DMS 273 treated with DMSO at 0.1 percent for 48 hours (cell line): Measurements from ENCODE around the gene ERG.
A peak's percentile ranks its signal among the peaks of the same experiment; 100 is the strongest.

Experiments
- DNase-seq: peaks from one replicate; lab custom pipeline; 2025; lab: John Stamatoyannopoulos, UW

The ERG gene

DNA sequence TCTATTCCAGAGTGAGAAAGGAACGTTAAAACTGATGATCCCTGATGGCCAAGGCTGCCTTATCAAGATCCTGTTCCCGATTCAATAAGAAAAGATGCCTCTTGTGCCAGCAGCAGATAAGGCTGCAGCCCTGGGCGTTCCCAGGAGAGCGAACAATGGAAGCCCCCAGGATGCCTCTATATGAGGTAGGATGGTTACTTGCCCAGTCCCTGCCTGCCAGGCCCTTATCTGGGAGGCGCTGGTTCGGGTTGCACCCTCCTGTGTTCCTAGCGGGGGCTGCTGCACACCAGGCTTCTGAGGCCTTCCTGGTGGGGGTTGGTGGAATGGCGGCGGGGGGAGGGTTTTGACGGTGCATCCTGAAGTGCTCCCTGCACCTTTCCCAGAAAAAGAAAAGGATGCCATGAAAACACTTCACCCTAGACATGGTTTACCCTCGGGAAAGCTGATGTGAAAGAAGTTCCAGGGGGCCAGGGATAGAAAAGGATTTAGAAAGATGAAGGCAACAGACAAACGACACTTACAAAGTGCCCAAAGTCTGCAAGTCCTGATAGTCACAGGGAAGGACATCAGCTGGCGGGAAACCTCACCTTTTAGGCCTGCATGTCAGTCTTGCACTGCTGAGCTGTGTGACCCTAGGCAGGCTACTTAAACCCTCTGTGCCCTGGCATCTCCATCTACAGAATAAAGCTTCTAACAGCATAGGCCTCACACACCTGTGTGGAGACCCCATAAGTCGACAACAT, 141.2 kb downstream of the ERG start:
- no peak for DNase-seq

DNA sequence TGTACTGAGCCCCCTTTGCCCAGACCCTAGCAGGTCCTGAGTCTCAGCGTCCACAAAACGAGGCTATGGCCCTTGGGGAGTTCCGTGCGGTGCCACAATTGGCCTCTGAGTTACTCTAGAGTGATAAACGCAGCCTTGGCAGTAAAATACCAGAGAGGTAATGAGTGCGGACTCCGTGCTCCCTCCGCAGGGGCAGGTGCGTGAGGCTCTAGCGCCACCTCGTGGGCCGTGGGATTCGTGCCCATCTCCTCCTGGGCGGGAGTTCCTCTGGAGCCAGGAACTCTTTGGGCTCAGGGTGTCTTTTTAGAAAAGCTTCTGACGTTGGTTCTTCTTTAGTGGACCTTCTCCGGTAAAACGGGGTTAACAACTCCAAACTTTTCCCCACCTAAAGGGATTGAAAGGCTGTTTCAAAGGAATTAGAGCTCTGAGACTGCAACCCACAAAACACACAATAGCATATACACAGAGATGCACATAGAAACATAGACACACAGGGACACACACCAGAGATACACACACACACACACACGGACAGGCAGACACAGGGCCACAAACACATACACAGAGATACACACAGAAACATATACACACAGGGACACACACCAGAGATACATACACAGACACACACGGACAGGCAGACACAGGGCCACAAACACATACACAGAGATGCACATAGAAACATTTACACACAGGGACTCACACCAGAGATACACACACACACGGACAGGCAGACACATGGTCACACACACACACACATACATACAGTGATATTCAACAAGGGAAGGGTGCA, 142.1 kb downstream of the ERG start:
- peak; percentile 10 for DNase-seq

DNA sequence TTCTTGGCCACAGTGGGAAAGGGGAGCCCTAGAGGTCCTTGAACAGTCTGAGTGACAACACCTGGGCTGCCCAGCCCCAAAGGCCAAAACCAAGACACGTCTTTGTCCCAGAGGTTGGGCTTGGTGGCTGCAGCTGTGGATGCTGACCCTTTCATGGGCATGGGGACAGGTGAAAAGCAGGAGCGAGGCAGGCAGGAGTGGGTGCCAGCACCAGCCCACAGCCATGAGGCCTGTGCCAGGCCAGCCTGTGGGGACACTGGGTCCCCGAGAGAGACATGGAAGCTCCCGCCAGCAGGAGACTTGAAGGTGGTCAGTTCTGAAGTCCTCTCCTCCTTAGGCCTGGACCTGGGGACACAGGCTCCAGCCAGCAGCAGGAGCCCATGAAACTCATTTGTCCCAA, 142.9 kb downstream of the ERG start:
- no peak for DNase-seq

DNA sequence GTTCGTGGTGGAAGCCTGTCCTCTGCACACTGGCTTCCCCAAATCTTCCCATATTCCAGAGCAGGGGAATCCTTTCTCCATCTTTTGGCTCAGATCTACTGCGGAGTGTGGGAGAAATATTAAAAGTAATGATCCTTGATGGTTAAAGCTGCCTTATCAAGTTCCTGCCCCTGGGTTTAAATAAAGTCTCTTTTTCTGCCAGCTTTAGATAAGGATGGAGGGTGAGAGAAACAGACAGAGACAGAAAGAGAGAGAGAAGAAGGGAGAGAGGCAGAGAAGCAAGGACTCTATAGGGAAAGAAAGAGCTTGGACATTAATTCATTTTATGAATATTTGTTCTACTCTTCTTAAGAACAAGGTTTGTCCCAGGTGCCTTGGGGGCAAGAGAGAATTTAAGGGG, 143.5 kb downstream of the ERG start:
- DNase-seq: no peak

GRCh38 chr21:38354231-38354630, 144.0 kb downstream of the ERG start:
- no peak for DNase-seq

- DNase-seq: no peak
Measured at GRCh38 chr21:38352536-38353219, 145.6 kb downstream of the ERG start.

GRCh38 chr21:38351961-38352521, 146.2 kb downstream of the ERG start:
- DNase-seq: no peak

DNA sequence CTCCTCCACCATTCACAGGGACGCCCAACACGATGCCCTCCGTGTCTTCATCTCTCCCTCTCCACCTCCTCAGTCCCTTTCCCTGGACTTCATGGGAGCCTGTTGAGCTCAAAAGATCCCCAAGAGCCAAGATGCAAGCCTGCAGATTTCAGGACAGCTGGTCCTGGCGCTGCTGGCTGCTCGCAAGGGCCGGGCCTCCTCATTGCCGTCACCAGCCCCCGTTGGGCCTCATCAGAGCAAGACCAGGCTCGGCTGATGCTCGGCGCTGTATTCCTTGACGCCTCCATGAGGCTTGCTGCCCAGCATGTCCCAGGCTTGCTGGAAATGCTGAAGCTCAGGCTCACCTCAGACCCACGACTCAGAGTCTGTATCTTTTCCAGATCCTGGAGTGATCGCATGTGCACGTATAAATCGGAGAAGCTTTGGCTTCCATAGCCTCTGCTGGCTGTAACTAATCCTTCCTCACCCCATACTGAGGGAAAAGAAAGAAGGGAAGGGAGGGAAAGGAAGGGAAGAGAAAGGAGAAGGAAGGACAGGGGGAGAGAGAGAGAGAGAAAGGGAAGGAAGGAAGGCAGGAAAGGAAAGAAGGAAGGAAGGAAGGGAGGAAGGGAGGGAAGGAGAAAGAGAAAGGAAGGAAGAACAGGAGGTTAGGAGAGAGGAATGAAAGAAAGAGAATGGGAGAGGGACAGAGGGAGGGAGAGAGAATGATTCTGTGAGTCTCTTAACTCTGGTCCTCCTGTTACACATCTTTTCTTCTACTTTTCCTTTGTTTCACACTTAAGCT, 146.9 kb downstream of the ERG start:
- DNase-seq: no peak

DNA sequence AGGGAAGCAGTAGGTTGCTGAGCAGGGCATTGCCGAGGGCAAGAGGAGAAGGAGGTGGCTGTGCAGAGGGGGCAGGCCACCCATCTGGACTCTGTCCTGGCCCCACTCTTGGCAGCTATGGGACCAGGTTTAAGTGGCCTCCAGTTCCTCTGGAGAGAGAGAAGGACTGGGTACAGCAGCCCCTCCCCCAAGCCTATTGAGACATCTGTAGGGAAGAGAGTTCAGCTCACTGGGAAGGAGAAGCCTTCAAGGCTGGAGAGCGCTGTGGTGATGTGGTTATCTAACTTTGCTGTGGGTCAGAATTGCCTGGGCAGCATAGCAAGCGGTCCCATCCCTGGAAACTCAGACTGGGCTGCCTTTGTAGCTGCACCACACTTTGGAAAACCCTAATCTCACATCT, 147.6 kb downstream of the ERG start:
- DNase-seq: no peak

- no peak for DNase-seq
Measured at GRCh38 chr21:38349977-38350376, 148.3 kb downstream of the ERG start.

DNA sequence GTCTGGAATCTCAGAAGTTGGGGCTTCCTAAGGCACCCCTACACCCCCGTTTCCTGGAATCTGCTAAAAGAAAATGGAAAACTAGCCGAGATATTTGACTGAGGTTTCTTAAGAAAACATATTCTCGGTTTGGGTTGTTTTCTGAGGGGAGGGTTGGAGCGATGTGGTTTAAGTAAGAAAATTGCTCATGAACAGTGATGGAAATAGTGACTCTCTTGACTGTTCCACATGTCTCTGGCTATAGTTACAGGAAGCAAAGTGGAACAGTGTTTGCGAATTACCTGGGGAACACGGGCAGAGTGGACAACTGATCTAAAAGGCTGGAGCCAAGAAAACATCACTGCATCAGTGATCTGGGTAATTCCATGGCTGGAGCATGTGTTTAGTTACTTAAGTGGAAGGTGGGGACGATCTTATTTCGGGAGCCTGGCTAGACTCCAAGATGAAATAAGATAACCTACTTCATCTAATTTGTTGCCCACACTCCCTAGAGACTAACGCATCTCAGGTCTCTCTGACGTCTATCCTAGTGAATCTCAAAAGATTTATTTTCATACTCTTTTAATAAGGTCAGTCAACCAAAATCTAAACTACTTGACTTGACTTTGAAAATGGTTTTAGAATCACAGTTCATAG, 149.0 kb downstream of the ERG start:
- DNase-seq: peak; percentile 73

GRCh38 chr21:38346286-38346685, 152.0 kb downstream of the ERG start:
- DNase-seq: peak; percentile 81

DNA sequence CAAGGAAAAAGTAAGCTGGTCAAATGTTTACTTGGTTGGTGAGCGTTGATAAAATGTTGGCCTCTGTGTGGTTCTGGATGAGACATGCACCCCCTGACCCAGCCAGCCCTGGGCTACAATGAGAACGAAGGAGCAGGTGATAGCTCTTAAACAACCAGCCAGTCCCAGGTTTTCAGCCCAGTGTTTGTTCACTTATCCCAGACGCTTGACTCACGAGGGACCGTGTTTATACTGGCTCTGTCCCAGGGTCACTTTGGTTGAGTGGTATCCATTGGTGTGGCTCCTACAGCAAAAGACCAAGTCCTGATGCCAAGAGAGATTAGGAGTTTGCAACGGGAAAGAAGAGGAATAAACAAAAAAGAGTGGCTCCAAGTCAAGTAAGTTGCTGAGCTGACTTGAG, 154.6 kb downstream of the ERG start:
- no peak for DNase-seq

GRCh38 chr21:38342739-38343138, 155.5 kb downstream of the ERG start:
- no peak for DNase-seq

GRCh38 chr21:38341546-38342012, 156.7 kb downstream of the ERG start:
- DNase-seq: no peak

DNA sequence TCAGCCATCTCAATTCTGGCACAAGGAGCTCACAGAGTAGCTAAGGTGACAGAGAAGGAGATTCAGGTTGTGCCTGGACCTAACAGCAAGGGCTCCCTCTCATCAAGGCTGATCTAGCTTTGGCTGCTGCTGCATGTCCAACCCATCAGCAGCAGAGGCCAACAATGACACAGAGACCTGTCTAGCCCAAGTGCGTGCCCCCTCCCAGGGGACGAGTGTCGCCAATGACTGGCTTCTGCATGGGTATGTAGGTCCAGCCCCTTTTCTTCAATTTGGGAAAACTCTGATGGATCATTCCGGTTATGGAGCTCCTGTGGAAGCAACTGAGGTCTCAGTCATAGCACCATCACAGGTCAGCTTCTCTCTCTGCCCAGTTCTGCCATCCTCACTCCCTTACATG, 158.1 kb downstream of the ERG start:
- no peak for DNase-seq

- DNase-seq: no peak
Measured at GRCh38 chr21:38337793-38338192, 160.5 kb downstream of the ERG start.

- no peak for DNase-seq
Measured at GRCh38 chr21:38334866-38335265, 163.4 kb downstream of the ERG start.

- DNase-seq: no peak
Measured at GRCh38 chr21:38333301-38334272, 164.7 kb downstream of the ERG start.

- no peak for DNase-seq
Measured at GRCh38 chr21:38330666-38331065, 167.6 kb downstream of the ERG start.
